ENCODE measurements around the gene PTPRM. TPM values are rescaled to one million over a fixed set of nuclear protein-coding genes. Genes with fewer than 3 reads are reported as not detected.

PTPRM gene
- total and polyA plus RNA-seq, 9 donors: 45.6 to 82.0 (median 56.9) TPM

- Histone ChIP-seq H3K4me3 (no peak overlapping the region), H3K27me3 (no peaks in the 10 kb centered on the region), H3K4me1 (ENCODE audit: insufficient read depth) (no peaks in the 10 kb centered on the region), H3K27ac (no peak overlapping the region), H3K36me3 (no peaks in the 10 kb centered on the region), H3K9me3 (no peaks in the 10 kb centered on the region)
- TF ChIP-seq POLR2A (IDR thresholded peaks at IDR 0.05): no peak
- no peak for TF ChIP-seq EP300 (IDR thresholded peaks at IDR 0.05)
- TF ChIP-seq, protein P1, sequence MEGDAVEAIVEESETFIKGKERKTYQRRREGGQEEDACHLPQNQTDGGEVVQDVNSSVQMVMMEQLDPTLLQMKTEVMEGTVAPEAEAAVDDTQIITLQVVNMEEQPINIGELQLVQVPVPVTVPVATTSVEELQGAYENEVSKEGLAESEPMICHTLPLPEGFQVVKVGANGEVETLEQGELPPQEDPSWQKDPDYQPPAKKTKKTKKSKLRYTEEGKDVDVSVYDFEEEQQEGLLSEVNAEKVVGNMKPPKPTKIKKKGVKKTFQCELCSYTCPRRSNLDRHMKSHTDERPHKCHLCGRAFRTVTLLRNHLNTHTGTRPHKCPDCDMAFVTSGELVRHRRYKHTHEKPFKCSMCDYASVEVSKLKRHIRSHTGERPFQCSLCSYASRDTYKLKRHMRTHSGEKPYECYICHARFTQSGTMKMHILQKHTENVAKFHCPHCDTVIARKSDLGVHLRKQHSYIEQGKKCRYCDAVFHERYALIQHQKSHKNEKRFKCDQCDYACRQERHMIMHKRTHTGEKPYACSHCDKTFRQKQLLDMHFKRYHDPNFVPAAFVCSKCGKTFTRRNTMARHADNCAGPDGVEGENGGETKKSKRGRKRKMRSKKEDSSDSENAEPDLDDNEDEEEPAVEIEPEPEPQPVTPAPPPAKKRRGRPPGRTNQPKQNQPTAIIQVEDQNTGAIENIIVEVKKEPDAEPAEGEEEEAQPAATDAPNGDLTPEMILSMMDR (IDR thresholded peaks at IDR 0.05): no peak
- WGBS, 3 donors: 90 to 92% (median 90%) methylated on average over 8 of the region's 8 CpGs
- no peak for DNase-seq
- intact Hi-C loops (cut with DNase I): no loop called here
Observed at GRCh38 chr18:8455661-8456614, 888.8 kb downstream of the PTPRM start.

Small RNA genes lying within 50 kb of the gene (small RNA-seq; reads per million reads assigned to genes)
- gene AP001094.1 (not detected), gene RF00012 (not detected)

All from ovary (tissue), 9 donors.